T-helper 1 cell treated with Interleukin-12 subunit alpha and Interleukin-12 subunit beta and Interleukin-4 antibody, amounts not matched to agents 30 μg/mL and 1 μg/mL, for 36 hours (primary cell): ENCODE measurements around the gene GRIN2C.
A peak's percentile ranks its signal among the peaks of the same experiment; 100 is the strongest.
"Not testable (repeated sequence)": the region's sequence is repeated elsewhere in the genome, so short reads cannot be mapped to it uniquely, and the experiment has no call there.

ENCODE experiments used
- H3K27ac Mint-ChIP-seq: one replicate; pipeline ENCODE4 v1.8.0; 2021; ENCODE audit warnings: mild to moderate bottlenecking, mixed read lengths
- H3K27me3 Mint-ChIP-seq: one replicate; pipeline ENCODE4 v1.8.0; 2021; ENCODE audit warnings: low read depth, mixed read lengths
- H3K36me3 Mint-ChIP-seq: one replicate; pipeline ENCODE4 v1.8.0; 2021; ENCODE audit warnings: low read depth, mixed read lengths
- H3K4me1 Mint-ChIP-seq: one replicate; pipeline ENCODE4 v1.8.0; 2021; ENCODE audit warnings: low read depth, mixed read lengths
- H3K4me3 Mint-ChIP-seq: one replicate; pipeline ENCODE4 v1.8.0; 2021; ENCODE audit warnings: mild to moderate bottlenecking, moderate library complexity, mixed read lengths
- H3K9me3 Mint-ChIP-seq: one replicate; pipeline ENCODE4 v1.8.0; 2021; ENCODE audit warnings: mixed read lengths

The GRIN2C gene

DNA sequence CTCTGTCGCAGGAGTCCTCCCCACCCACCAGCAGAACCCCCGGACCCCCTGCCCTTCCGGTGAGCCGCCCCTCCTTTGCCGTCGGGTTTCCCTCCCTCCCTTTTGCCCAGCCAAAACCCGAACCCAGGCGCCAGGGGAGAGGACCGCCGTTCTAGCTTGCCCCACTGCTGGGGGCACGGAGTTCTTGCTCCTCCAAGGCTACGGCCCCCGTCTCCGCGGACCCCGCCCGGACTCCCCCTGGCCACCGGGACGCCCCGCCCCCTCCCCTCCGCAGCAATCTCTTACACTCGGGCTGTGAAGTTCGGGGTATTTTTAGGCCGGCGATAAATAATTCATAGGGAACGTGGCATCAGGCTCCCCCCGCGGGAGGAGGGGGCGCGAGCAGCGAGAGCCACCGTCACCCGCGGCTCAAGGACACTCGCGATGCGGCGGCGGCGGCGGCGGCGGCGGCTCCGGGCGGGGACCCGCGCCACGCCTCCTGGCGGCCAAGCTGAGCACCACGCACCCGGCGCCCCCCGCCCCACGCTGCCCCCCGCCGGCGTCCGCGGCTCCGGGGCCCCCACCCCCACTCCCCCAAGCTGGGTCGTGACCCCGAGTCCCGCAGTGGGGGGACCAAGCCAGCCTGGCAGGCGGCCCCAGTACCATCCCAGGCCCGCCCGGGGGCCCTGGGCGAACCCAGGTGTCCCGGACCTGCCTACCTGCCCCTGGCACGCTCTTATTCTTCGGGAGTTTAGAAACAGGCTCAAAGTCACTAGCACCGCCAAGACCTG is at the start of gene GRIN2C:
Gene GRIN2C, minus strand, starts transcription at position 427 of the 770 bp plus-strand sequence. CDS start 4,793 bp downstream, outside the sequence.
- Mint-ChIP-seq H3K27ac (no peak within 1 kb of the TSS), H3K4me1 (peaks cover 5% of the 10 kb centered on the region), H3K27me3 (peaks cover 64% of the 10 kb centered on the region), H3K4me3 (peak within 1 kb of the TSS; percentile 31), H3K9me3 (no peaks in the 10 kb centered on the region), H3K36me3 (peaks cover 11% of the 10 kb centered on the region)

DNA sequence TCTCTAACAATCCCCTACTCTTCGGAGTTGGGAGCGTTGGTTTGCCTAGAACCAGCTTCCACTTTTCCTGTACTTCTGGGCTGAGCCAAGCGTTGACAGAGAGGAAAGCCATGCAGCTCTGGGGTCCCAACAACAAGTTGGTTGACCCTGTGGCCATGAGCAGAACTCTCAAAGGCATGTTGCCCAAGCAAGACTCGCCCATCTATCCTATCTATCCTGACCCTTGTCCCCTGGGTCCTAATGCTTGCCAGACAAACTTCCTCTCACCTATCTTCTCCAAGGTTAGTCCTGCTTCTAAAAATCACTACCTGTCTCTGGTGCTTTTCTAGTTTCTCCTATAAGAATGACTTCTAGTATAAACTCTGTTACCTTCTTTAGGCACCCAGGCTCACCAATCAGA is 49.4 kb upstream of the GRIN2C start:
- H3K4me3 Mint-ChIP-seq, H3K36me3 Mint-ChIP-seq, H3K27ac Mint-ChIP-seq, H3K4me1 Mint-ChIP-seq, H3K27me3 Mint-ChIP-seq, H3K9me3 Mint-ChIP-seq: not testable (repeated sequence)

DNA sequence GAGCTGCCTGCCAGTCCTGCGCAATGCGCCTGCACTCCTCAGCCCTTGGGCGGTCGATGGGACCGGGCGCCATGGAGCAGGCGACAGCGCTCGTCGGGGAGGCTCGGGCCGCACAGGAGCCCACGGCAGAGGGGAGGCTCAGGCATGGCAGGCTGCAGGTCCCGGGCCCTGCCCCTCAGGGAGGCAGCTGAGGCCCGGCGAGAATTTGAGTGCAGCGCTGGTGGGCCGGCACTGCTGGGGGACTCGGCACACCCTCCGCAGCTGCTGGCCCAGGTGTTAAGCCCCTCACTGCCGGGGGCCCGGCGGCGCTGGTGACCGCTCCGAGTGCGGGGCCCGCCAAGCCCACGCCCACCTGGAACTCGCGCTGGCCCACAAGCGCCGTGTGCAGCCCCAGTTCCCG is 47.3 kb upstream of the GRIN2C start:
- Mint-ChIP-seq H3K27me3 (peaks cover 7% of the 10 kb centered on the region), H3K4me3 (no peak overlapping the region), H3K4me1 (no peaks in the 10 kb centered on the region), H3K27ac (no peak overlapping the region), H3K36me3 (no peaks in the 10 kb centered on the region), H3K9me3 (no peaks in the 10 kb centered on the region)

GRCh38 chr17:74906214-74906793 is 46.6 kb upstream of the GRIN2C start:
- not testable (repeated sequence) for H3K4me1 Mint-ChIP-seq, H3K4me3 Mint-ChIP-seq, H3K9me3 Mint-ChIP-seq, H3K27ac Mint-ChIP-seq, H3K27me3 Mint-ChIP-seq, H3K36me3 Mint-ChIP-seq

DNA sequence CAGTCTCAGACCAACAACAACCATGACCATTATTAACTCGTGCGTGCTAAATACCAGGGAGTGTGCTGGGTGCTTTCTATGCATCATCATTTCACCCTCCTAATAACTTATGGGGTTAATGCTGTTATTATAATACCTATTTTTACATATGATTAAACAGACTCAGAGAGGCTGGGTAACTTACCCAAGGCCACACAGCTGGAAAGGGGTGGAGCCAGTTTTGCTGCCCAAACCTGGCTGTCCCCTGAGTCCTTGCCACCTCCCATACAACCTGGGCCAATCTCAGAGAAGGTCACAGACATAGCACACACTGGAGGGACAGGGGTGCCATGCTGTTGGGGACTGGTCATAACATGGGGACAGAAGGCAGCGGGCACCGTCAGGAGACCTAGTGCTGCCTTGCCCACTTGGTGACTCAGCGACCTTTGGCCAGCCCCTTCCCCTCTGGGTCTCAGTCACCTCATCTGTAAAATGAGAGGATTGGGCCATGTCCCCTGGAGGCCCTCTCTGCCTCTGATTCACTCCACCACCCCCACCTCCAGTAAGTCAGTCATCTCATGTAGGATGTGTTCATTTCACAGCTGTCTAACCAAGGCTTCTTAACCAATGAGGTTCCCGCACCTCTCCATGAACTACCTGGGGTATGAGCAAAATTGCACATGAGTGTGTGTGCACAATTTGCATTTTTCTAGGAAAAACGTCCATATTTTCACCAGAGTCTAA is 45.2 kb upstream of the GRIN2C start:
- peaks cover 6% of the 10 kb centered on the region for H3K27me3 Mint-ChIP-seq
- H3K36me3 Mint-ChIP-seq, result no peaks in the 10 kb centered on the region
- no peak overlapping the region for H3K27ac Mint-ChIP-seq
- no peaks in the 10 kb centered on the region for H3K9me3 Mint-ChIP-seq
- H3K4me3 Mint-ChIP-seq, result no peak overlapping the region
- no peaks in the 10 kb centered on the region for H3K4me1 Mint-ChIP-seq

- peaks cover 4% of the 10 kb centered on the region for H3K27me3 Mint-ChIP-seq
- H3K4me3 Mint-ChIP-seq, result no peak overlapping the region
- no peaks in the 10 kb centered on the region for H3K4me1 Mint-ChIP-seq
- H3K9me3 Mint-ChIP-seq, result no peaks in the 10 kb centered on the region
- H3K27ac Mint-ChIP-seq, result no peak overlapping the region
- no peaks in the 10 kb centered on the region for H3K36me3 Mint-ChIP-seq
Measured at GRCh38 chr17:74903671-74904070, 44.0 kb upstream of the GRIN2C start.

DNA sequence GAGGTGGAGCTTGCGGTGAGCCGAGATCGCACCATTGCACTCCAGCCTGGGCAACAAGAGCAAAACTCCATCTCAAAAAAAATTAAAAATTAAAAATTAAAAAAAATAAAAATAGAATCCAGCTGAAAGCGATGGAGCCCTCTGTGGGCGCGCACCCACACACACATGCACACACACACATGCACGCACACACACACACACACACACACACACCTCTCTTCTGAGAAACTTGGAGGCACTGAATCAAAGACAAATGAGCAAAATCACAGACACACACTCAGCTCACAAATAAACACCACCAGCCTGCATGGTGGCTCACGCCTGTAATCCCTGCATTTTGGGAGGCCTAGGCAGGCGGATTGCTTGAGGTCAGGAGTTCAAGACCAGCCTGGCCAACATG is 43.3 kb upstream of the GRIN2C start:
- Mint-ChIP-seq H3K27ac (no peak overlapping the region), H3K36me3 (no peaks in the 10 kb centered on the region), H3K9me3 (no peaks in the 10 kb centered on the region), H3K4me1 (no peaks in the 10 kb centered on the region), H3K4me3 (no peak overlapping the region), H3K27me3 (peaks cover 4% of the 10 kb centered on the region)

- no peaks in the 10 kb centered on the region for H3K4me1 Mint-ChIP-seq
- peaks cover 5% of the 10 kb centered on the region for H3K27me3 Mint-ChIP-seq
- H3K36me3 Mint-ChIP-seq, result no peaks in the 10 kb centered on the region
- H3K27ac Mint-ChIP-seq, result no peak overlapping the region
- no peak overlapping the region for H3K4me3 Mint-ChIP-seq
- no peaks in the 10 kb centered on the region for H3K9me3 Mint-ChIP-seq
Measured at GRCh38 chr17:74901353-74902135, 41.9 kb upstream of the GRIN2C start.

GRCh38 chr17:74900208-74900607 is 40.5 kb upstream of the GRIN2C start:
- Mint-ChIP-seq H3K9me3 (no peaks in the 10 kb centered on the region), H3K4me3 (no peak overlapping the region), H3K36me3 (no peaks in the 10 kb centered on the region), H3K27ac (no peak overlapping the region), H3K4me1 (no peaks in the 10 kb centered on the region), H3K27me3 (peaks cover 19% of the 10 kb centered on the region)

GRCh38 chr17:74898376-74898946 is 38.8 kb upstream of the GRIN2C start:
- Mint-ChIP-seq H3K4me1 (peaks cover 2% of the 10 kb centered on the region), H3K27me3 (peaks cover 30% of the 10 kb centered on the region), H3K36me3 (no peaks in the 10 kb centered on the region), H3K27ac (no peak overlapping the region), H3K4me3 (no peak overlapping the region), H3K9me3 (no peaks in the 10 kb centered on the region)

DNA sequence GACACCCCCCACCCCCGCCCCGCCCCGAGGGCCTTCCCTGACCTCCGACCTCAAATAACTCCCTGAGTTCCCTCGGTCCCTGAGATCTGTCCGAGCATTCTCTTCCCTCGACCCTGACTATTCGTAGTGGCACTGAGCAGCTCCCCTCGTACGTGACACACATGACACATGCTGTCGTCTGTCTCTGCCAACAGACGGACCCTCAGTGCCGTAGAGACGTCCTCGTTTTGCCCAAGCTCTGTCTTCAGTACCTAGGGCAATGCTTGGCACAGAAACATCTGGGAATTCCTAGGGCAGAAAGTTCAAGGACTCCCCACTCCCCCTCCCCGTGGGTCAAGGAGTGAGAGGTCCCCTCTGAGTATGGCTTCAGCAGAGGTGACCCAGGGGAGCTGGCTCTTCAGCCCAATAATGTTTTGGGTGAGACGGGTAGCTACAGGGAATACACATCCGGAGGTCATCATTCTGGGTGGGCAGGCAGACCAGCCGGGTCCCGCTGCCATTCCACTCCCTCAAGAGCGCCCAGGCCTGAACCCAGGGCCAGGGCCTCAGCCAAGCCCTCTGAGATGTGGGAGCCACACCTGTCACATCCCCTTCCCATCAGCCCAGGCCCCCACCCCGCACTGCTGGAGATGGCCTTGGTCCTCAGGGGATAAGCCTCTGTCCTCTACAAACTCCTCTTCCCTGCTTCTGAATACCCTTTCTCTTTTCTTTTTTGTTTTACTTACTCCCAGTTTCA is 34.4 kb upstream of the GRIN2C start:
- H3K9me3 Mint-ChIP-seq, result no peaks in the 10 kb centered on the region
- H3K27ac Mint-ChIP-seq, result no peak overlapping the region
- H3K36me3 Mint-ChIP-seq, result no peaks in the 10 kb centered on the region
- peak overlapping the region; percentile 48 for H3K4me3 Mint-ChIP-seq
- peaks cover 51% of the 10 kb centered on the region for H3K27me3 Mint-ChIP-seq
- peaks cover 2% of the 10 kb centered on the region for H3K4me1 Mint-ChIP-seq

DNA sequence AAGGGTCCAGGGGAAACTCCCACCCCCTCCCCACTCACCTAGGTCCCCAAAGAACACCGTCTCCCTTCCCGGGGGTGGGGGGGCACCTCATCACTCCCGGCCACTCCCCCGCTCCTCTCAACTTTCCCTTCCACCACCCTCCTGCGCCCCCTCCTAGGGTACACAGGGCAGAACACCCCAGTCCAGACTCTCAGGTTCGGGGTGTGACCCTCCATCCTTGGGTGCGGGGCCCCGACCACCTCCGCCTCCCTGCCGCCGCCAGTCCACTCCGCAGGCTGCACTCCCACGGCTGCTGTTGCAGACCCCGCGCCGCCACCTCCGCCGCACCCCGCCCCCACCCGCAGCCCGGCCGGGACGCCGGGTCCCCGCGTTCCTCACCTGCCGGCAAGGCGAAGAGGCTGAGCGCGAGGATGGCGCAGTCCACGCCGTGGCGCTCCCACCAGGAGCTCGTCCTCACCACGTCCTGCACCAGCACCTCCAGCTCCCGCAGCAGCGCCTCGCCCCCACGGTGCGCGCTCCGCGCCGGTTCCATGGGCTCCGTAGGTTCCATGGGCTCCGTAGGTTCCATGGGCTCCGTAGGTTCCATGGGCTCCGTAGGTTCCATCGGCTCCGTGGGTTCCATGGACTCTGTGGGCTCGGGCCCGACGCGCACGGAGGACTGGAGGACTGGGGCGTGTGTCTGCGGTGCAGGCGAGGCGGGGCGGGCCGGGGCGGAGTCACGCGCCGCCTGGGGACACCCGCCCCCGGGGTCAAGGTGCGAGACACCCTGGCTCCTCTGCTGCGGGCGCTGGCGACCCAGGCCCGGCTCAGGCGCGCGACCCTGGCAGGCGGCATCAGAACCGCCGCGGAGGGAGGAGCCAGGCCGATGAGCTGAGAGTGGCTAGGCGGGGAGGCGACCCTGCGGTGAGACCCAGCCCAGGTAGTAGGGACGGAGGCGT is 33.6 kb upstream of the GRIN2C start, which contains the start of gene FADS6:
Gene FADS6, minus strand, starts transcription at position 660 of the 938 bp plus-strand sequence. Its CDS starts 38 bp downstream, at position 622.
- Mint-ChIP-seq H3K4me3 (peak within 1 kb of the TSS; percentile 48), H3K27ac (no peak within 1 kb of the TSS), H3K36me3 (no peaks in the 10 kb centered on the region), H3K4me1 (peaks cover 2% of the 10 kb centered on the region), H3K9me3 (no peaks in the 10 kb centered on the region), H3K27me3 (peaks cover 53% of the 10 kb centered on the region)
